NCI-H2029 treated with DMSO at 0.1 percent for 48 hours (cell line): ENCODE data around the gene RNF14.

ENCODE experiments used
- DNase-seq: peaks from one replicate; lab custom pipeline; 2025; lab: John Stamatoyannopoulos, UW

Gene RNF14

DNA sequence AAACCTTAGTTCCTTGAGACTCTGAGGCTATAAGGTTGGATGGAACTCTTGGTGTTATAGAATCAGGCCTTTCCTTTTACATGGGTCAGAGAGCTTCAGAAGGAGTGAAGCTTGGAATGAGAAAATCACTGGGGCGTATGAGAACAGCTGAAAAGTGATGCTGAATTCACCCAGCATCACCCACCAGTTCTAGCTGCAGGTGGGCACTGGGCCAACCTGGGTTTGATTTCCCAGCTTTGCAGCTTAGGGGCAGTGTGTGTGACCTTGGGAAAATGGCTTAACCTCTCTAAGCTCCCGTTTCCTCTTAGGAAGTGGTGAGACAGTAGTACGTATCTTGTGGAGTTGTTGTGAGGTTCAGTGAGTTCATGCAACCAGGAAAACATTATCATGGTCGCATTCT, 21.6 kb upstream of the RNF14 start:
- no peak for DNase-seq

DNA sequence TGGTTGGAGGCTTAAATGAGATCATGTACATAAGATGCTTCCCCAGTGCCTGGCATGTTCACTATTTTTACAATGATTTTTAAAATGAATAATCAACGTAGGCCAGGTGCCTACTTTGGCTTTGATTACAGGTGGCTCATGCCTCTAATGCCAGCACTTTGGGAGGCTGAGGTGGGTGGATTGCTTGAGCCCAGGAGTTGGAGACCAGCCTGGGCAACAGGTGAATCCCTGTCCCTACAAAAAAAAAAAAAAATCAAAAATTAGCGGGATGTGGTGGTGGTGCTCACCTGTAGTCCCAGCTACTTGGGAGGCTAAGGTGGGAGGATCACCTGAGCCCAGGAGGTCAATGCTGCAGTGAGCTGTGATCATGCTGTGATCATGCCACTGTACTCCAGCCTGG, 20.1 kb upstream of the RNF14 start:
- no peak for DNase-seq

GRCh38 chr5:141949511-141949910, 19.4 kb upstream of the RNF14 start:
- no peak for DNase-seq

- DNase-seq, result no peak
These were observed 18.5 kb upstream of the RNF14 start for GRCh38 chr5:141950207-141951005.

GRCh38 chr5:141951332-141951781, 17.5 kb upstream of the RNF14 start:
- DNase-seq, result no peak

DNA sequence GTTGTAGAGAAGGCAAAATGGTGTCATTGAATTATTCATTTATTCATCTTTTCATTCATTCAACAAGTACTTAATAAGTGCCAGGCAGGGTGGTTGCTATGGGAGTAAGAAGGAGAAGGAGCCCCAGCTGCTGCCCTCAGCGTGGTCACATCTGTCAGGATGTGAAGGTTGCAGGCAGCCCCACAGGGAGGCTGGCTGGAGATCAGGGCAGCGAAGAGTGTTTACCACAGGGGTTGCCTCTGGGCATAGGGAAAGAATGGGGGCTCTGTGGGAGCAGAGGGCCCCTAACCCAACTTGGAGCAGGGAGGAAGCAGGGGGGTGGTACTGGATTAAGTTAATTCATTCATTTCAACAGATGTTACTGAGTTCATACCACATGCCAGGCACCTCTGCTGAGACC, 16.9 kb upstream of the RNF14 start:
- DNase-seq, result no peak

- DNase-seq, result no peak
These were observed 14.7 kb upstream of the RNF14 start for GRCh38 chr5:141954194-141954593.

GRCh38 chr5:141957367-141957996, 11.4 kb upstream of the RNF14 start:
- DNase-seq, result no peak

GRCh38 chr5:141958113-141958512, 10.8 kb upstream of the RNF14 start, which contains the start of gene PCDH12:
PCDH12 (minus strand) TSS chr5:141958202; CDS start chr5:141957851, 351 bp downstream.
- no peak for DNase-seq

DNA sequence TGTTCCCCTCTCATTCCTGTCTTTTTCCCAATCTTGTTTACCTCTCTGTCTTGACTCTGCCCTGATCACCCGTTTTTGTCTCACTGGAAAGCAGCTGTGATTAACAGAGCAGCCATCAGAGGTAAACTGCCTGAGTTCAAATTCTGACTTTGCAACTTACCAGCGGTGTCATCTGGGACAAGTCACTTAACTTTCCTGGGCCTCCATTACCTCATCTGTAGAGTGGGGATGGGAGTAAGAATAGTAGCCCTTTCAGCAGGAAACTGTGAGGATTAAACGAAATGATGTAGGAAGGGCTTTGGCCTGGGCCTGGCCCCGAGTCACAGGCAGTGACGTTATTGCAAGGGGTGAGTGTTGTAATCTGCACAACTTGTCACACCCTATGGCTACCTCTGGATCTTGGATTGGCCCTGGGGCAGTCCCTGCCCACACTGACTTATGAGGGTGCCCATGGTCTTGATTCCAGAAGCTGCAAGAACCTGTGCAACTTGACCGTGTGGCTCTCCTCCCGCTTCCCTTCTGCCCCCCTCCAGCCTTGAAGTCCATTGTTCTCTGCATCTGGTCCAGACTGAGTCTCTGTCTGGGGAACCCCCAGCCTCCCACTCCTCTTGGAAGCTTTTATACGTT, 10.2 kb upstream of the RNF14 start:
- DNase-seq, result no peak

GRCh38 chr5:141960018-141960417, 8.9 kb upstream of the RNF14 start:
- no peak for DNase-seq

- DNase-seq, result peak; percentile 78
These were observed 8.2 kb upstream of the RNF14 start for GRCh38 chr5:141960449-141961323.

GRCh38 chr5:141961466-141961865, 7.4 kb upstream of the RNF14 start:
- DNase-seq, result no peak

DNA sequence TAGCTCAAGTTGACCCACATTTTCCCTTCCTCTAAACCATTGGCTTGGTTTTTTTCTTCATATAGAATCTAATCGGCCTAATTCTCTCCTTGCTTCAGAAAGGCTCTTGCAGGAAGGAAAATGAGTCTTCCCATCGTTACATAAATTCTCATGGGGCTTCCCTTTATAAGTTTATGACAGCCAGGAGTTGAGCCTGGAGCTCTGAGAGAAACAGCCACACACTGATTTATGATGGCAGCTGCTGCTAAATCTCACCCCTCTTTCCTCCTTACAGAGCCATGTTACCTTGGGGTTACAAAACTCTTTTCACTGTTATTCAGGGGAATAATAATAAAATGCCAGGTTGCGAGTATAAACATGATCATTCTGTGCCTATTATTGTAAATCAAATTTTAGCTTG, 5.2 kb upstream of the RNF14 start:
- no peak for DNase-seq

- no peak for DNase-seq
These were observed 3.8 kb upstream of the RNF14 start for GRCh38 chr5:141965071-141965470.

- no peak for DNase-seq
These were observed 2.5 kb upstream of the RNF14 start for GRCh38 chr5:141966275-141966962.

DNA sequence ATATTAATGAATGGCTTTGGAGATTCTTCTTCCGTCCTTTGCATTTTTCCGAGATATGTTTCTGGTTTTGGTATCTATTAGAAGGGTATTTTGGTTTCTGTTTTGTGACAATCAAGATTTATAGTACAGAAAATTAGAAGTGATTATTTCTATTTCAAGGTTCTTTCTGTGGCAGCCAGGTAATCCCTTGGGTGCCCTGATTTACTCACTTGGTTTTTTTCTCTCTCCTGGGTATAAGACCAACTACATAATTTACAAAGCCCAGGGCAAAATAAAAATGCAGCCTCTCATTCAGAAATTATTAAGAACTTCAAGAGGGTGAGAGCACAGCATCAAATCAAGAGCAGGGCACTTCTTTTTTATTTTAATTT, 2.0 kb upstream of the RNF14 start:
- DNase-seq, result no peak

DNA sequence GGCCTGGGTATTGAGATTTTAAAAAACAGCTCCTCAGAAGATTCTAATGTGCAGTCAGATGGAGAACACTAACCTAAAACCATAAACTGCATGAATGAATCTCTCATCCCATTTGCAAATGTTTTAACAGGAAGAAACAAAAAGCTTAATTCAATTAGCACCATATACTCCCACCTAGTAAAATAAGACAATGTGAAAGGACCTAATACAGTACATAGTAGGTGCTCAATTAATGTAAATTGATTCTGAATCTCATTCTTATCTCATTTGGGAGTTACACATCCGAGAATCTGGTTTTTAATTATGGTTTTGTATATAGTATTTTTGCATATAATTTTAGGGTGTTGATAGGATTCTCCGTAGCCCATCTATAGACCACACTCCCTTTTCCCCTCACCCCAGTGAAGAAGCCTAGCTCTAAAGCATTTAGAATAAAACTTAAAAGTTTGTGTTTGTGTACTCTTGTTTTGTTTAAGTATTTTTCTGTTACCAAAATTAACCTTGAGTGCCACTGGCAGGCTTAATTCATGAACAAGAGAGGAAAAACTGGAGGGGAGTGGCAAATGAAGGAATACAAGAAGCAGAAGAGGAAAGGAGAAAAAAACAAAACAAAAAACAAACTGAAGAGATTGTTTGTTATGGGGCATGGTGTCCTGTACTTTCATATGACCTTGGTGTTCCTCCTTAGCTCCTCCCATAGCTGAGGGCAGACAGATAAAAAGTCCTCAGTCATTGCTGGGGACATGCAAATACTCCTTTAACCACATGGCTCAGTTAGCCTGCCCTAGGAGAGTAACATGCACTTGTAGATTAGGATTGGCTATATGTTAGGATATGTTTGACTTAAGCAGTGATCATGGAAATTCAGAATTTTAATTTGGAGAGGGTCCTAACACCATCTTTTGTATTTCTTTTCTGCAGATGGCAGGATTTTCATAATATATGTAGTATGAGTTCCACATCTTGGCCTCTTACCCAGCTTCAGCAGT, 1.2 kb downstream of the RNF14 start:
- no peak for DNase-seq

- DNase-seq, result no peak
These were observed 5.1 kb downstream of the RNF14 start for GRCh38 chr5:141973871-141974595.

- no peak for DNase-seq
These were observed 7.3 kb downstream of the RNF14 start for GRCh38 chr5:141976176-141976575.
